H9 (cell line): ENCODE data around the gene IGF2R. TPM values are rescaled to one million over a fixed set of nuclear protein-coding genes. Genes with fewer than 3 reads are reported as not detected.

Experiments used
- DNase-seq: peaks from one replicate; pipeline ENCODE4 v3.0.0-alpha.2; 2017
- H2AFZ ChIP-seq: one replicate; pipeline ENCODE4 v1.6.1; 2013; ENCODE audit warnings: mild to moderate bottlenecking, low read length, control low read depth, moderate library complexity
- H2AK5ac ChIP-seq: 2 replicates; pipeline ENCODE4 v1.6.1; 2013; ENCODE audit warnings: low read length, control low read depth, mixed read lengths; ENCODE audit not compliant: insufficient read length
- H2BK120ac ChIP-seq: one replicate; pipeline ENCODE4 v1.6.1; 2013; ENCODE audit warnings: low read depth, mild to moderate bottlenecking, low read length, control low read depth, inconsistent platforms; ENCODE audit not compliant: poor library complexity, severe bottlenecking
- H2BK12ac ChIP-seq: 2 replicates; pipeline ENCODE4 v1.6.1; 2013; ENCODE audit warnings: low read length, control low read depth, mixed read lengths, low read depth; ENCODE audit not compliant: insufficient read length
- H2BK15ac ChIP-seq: 2 replicates; pipeline ENCODE4 v1.6.1; 2013; ENCODE audit warnings: low read depth, low read length, control low read depth
- H2BK20ac ChIP-seq: one replicate; pipeline ENCODE4 v1.6.1; 2013; ENCODE audit warnings: low read depth, mild to moderate bottlenecking, low read length, control low read depth, inconsistent platforms; ENCODE audit not compliant: poor library complexity, severe bottlenecking
- H2BK5ac ChIP-seq: 2 replicates; pipeline ENCODE4 v1.6.1; 2013; ENCODE audit warnings: low read length, control low read depth, mixed read lengths; ENCODE audit not compliant: insufficient read length
- H3K14ac ChIP-seq: 2 replicates; pipeline ENCODE4 v1.6.1; 2013; ENCODE audit warnings: low read length, control low read depth; ENCODE audit not compliant: insufficient read depth
- H3K18ac ChIP-seq: 2 replicates; pipeline ENCODE4 v1.6.1; 2013; ENCODE audit warnings: low read depth, mild to moderate bottlenecking, mixed read lengths, low read length, control low read depth; ENCODE audit not compliant: insufficient read length
- H3K23ac ChIP-seq: 2 replicates; pipeline ENCODE4 v1.6.1; 2013; ENCODE audit warnings: low read length, control low read depth, mixed read lengths, low read depth; ENCODE audit not compliant: insufficient read length
- H3K23me2 ChIP-seq: 2 replicates; pipeline ENCODE4 v1.6.1; 2013; ENCODE audit warnings: low read depth, mild to moderate bottlenecking, mixed read lengths, low read length, control low read depth; ENCODE audit not compliant: insufficient read length, poor library complexity, severe bottlenecking
- H3K27ac ChIP-seq: 2 replicates; pipeline ENCODE4 v1.5.1; 2013; ENCODE audit warnings: low read length, control low read depth, mixed read lengths, low read depth; ENCODE audit not compliant: insufficient read length
- H3K27me3 ChIP-seq: 2 replicates; pipeline ENCODE4 v1.6.1; 2013; ENCODE audit warnings: low read length, control low read depth, inconsistent platforms; ENCODE audit not compliant: insufficient read depth
- H3K4ac ChIP-seq: 2 replicates; pipeline ENCODE4 v1.6.1; 2013; ENCODE audit warnings: low read depth, mild to moderate bottlenecking, control low read depth, inconsistent platforms, low read length, moderate library complexity
- H3K4me1 ChIP-seq: 2 replicates; pipeline ENCODE4 v1.6.1; 2013; ENCODE audit warnings: low read length, control low read depth, inconsistent platforms; ENCODE audit not compliant: insufficient read depth
- H3K4me2 ChIP-seq: 2 replicates; pipeline ENCODE4 v1.6.1; 2013; ENCODE audit warnings: low read length, control low read depth, mixed read lengths; ENCODE audit not compliant: insufficient read length, insufficient read depth
- H3K56ac ChIP-seq: 2 replicates; pipeline ENCODE4 v1.6.1; 2013; ENCODE audit warnings: low read depth, mild to moderate bottlenecking, mixed read lengths, low read length, control low read depth; ENCODE audit not compliant: insufficient read length
- H3K79me1 ChIP-seq: 2 replicates; pipeline ENCODE4 v1.6.1; 2013; ENCODE audit warnings: low read depth, mild to moderate bottlenecking, moderate library complexity, low read length, control low read depth, inconsistent platforms; ENCODE audit not compliant: insufficient read depth, poor library complexity, severe bottlenecking
- H3K79me2 ChIP-seq: 2 replicates; pipeline ENCODE4 v1.6.1; 2013; ENCODE audit warnings: low read length, control low read depth, inconsistent platforms; ENCODE audit not compliant: insufficient read depth
- H3K9ac ChIP-seq: 2 replicates; pipeline ENCODE4 v1.6.1; 2013; ENCODE audit warnings: low read length, control low read depth, mixed read lengths; ENCODE audit not compliant: insufficient read length; ENCODE audit errors: extremely low read depth
- H3K9me3 ChIP-seq: one replicate; pipeline ENCODE4 v1.6.1; 2013; ENCODE audit warnings: low read depth, low read length, inconsistent platforms; ENCODE audit not compliant: control insufficient read depth
- H3T11ph ChIP-seq: one replicate; pipeline ENCODE4 v1.6.1; 2013; ENCODE audit warnings: mild to moderate bottlenecking, low read length, control low read depth, inconsistent platforms
- H4K20me1 ChIP-seq: one replicate; pipeline ENCODE4 v1.6.1; 2013; ENCODE audit not compliant: control insufficient read depth, insufficient read length, insufficient read depth
- H4K5ac ChIP-seq: 2 replicates; pipeline ENCODE4 v1.6.1; 2013; ENCODE audit warnings: low read depth, mild to moderate bottlenecking, mixed read lengths, low read length, control low read depth; ENCODE audit not compliant: insufficient read length
- H4K8ac ChIP-seq: replicated peaks from 2 replicates; pipeline ENCODE4 v1.6.1; 2013; ENCODE audit warnings: low read length, control low read depth, mixed read lengths, low read depth; ENCODE audit not compliant: insufficient read length
- H4K91ac ChIP-seq: 2 replicates; pipeline ENCODE4 v1.6.1; 2013; ENCODE audit warnings: low read depth, mild to moderate bottlenecking, moderate library complexity, mixed read lengths, low read length, control low read depth; ENCODE audit not compliant: insufficient read length
- H3K27ac Mint-ChIP-seq, 3 experiments: 2 replicates in 2 of 3; 3 replicates in 1 of 3; pipeline ENCODE4 v1.8.0; 2020 to 2021; ENCODE audit warnings: mixed read lengths in 3 of 3, mild to moderate bottlenecking in 1 of 3, moderate library complexity in 1 of 3
- H3K27me3 Mint-ChIP-seq: 2 replicates; pipeline ENCODE4 v1.8.0; 2021; ENCODE audit warnings: low read depth, mild to moderate bottlenecking, moderate library complexity, mixed read lengths
- H3K36me3 Mint-ChIP-seq, 3 experiments: 2 replicates in 2 of 3; 3 replicates in 1 of 3; pipeline ENCODE4 v1.8.0; 2020 to 2021; ENCODE audit warnings: low read depth in 3 of 3, mixed read lengths in 3 of 3; ENCODE audit not compliant: insufficient read depth in 1 of 3
- H3K4me1 Mint-ChIP-seq, 2 experiments: 2 replicates each; pipeline ENCODE4 v1.8.0; 2020; ENCODE audit warnings: mixed read lengths in 2 of 2
- H3K4me3 Mint-ChIP-seq, 2 experiments: 2 replicates in 1 of 2; 3 replicates in 1 of 2; pipeline ENCODE4 v1.8.0; 2020 to 2021; ENCODE audit warnings: mild to moderate bottlenecking in 2 of 2, mixed read lengths in 2 of 2, moderate library complexity in 1 of 2
- H3K9me3 Mint-ChIP-seq, 2 experiments: 2 replicates in 1 of 2; 3 replicates in 1 of 2; pipeline ENCODE4 v1.8.0; 2020; ENCODE audit warnings: mild to moderate bottlenecking in 2 of 2, mixed read lengths in 2 of 2, moderate library complexity in 1 of 2
- CTCF ChIP-seq: fragments of 200-600 bp; sonication (generic); conservative IDR thresholded peaks from 3 replicates; pipeline ENCODE4 v1.8.0; 2021; ENCODE audit warnings: antibody characterized with exemption, mild to moderate bottlenecking
- WGBS: extraction: QIAGEN DNeasy Blood & Tissue Kit; methylation state at CpG from one replicate; pipeline ENCODE4 v1.1.7; 2013; ENCODE audit warnings: missing lambda C conversion rate, low lambda C conversion rate, mixed read lengths; ENCODE audit not compliant: insufficient read length; ENCODE audit errors: extremely low coverage; 5-methylcytosine and 5-hydroxymethylcytosine counted together
- total RNA-seq: library from RNA; stranded (reverse); gene quantifications from 2 replicates; pipeline ENCODE4 v1.2.1, GENCODE V29; 2021

The IGF2R gene
- total RNA-seq, 1 experiment from 2014 or later = 66.7 TPM

- H3K79me2 ChIP-seq = peaks cover 54% of the 10 kb centered on the region; the same call in 1 of the 2 replicates
- no peak overlapping the region for H3K14ac ChIP-seq
- H4K5ac ChIP-seq = no peak overlapping the region
- no peak overlapping the region for H2BK5ac ChIP-seq
- H3K36me3 Mint-ChIP-seq = no peaks in the 10 kb centered on the region; a peak in 2 of 7 replicates
- H3K79me1 ChIP-seq = no peaks in the 10 kb centered on the region
- no peak overlapping the region for H2BK20ac ChIP-seq
- H3K23ac ChIP-seq = no peak overlapping the region
- no peak overlapping the region for H3T11ph ChIP-seq
- no peak overlapping the region for H3K9ac ChIP-seq
- no peak overlapping the region for H3K4ac ChIP-seq
- peaks cover 81 to 86% of the 10 kb centered on the region in 2 experiments for H3K4me1 Mint-ChIP-seq
- no peak overlapping the region for H3K4me3 Mint-ChIP-seq
- peaks cover 19% of the 10 kb centered on the region; the same call in 1 of the 2 replicates for H3K4me1 ChIP-seq
- H4K91ac ChIP-seq = no peak overlapping the region
- H2BK120ac ChIP-seq = no peak overlapping the region
- no CpG with 5 or more reads among the region's 7 CpGs for WGBS
- H4K8ac ChIP-seq = no peak overlapping the region
- no peak overlapping the region for H2BK15ac ChIP-seq
- no peak overlapping the region for H3K18ac ChIP-seq
- H3K27ac ChIP-seq = no peak overlapping the region
- no peak overlapping the region for H3K4me2 ChIP-seq
- no peak for DNase-seq
- no peaks in the 10 kb centered on the region for H3K9me3 Mint-ChIP-seq
- no peak overlapping the region for H2BK12ac ChIP-seq
- H2AFZ ChIP-seq = no peak overlapping the region
- H3K23me2 ChIP-seq = no peaks in the 10 kb centered on the region
- no peaks in the 10 kb centered on the region for H3K27me3 ChIP-seq
- H3K9me3 ChIP-seq = no peaks in the 10 kb centered on the region
- H3K56ac ChIP-seq = no peak overlapping the region
- peaks cover 1% of the 10 kb centered on the region for H3K27me3 Mint-ChIP-seq
- no peak overlapping the region for H2AK5ac ChIP-seq
- no peaks in the 10 kb centered on the region for H4K20me1 ChIP-seq
- peak overlapping the region in 2 of 3 experiments; percentile 16 to 33; a peak in 2 of 7 replicates for H3K27ac Mint-ChIP-seq
- TF ChIP-seq CTCF = no peak
Observed at GRCh38 chr6:159974932-159975331, 6.0 kb downstream of the IGF2R start.
